H1 (cell line): ENCODE data around the gene LOC101059915.

ENCODE experiments used
- CTCF ChIA-PET: fragments of 300-600 bp; sonication (Branson Sonifier 250); formaldehyde crosslinking; loops from one replicate; lab custom pipeline; 2021; ENCODE audit not compliant: partially characterized antibody; lab: Charles Lee
- POLR2A ChIA-PET: fragments of 300-600 bp; sonication (Branson Sonifier 250); formaldehyde crosslinking; loops from one replicate; lab custom pipeline; 2021; ENCODE audit warnings: inconsistent platforms; ENCODE audit not compliant: partially characterized antibody; lab: Charles Lee
- DNase-seq, 2 experiments: peaks; one replicate each; pipeline versions ENCODE4 v3.0.0 to v3.0.0-alpha.2; 2010 to 2022; ENCODE audit warnings: low spot score in 2 of 2, low read depth in 1 of 2, mixed read lengths in 1 of 2
- FAIRE-seq: peaks from 2 replicates; lab custom pipeline; 2011; peaks lifted over from hg19 to GRCh38; lab: Jason Lieb, UNC
- H2AFZ ChIP-seq: 2 replicates; pipeline ENCODE4 v1.8.1; 2012; ENCODE audit warnings: low read length, inconsistent platforms
- H2AK5ac ChIP-seq: 2 replicates; pipeline ENCODE4 v1.6.1; 2013; ENCODE audit warnings: low read depth, low read length
- H2BK120ac ChIP-seq: replicated peaks from 2 replicates; pipeline ENCODE3; 2013; ENCODE audit warnings: low read depth, low read length, inconsistent platforms
- H2BK12ac ChIP-seq: 2 replicates; pipeline ENCODE4 v1.6.1; 2013; ENCODE audit warnings: low read depth, low read length
- H2BK15ac ChIP-seq: 2 replicates; pipeline ENCODE4 v1.6.1; 2013; ENCODE audit warnings: low read length
- H2BK20ac ChIP-seq: 2 replicates; pipeline ENCODE4 v1.6.1; 2013; ENCODE audit warnings: low read length
- H2BK5ac ChIP-seq: 2 replicates; pipeline ENCODE4 v1.6.1; 2013; ENCODE audit warnings: low read depth, low read length
- H3K14ac ChIP-seq: 2 replicates; pipeline ENCODE4 v1.6.1; 2013; ENCODE audit warnings: inconsistent platforms; ENCODE audit not compliant: insufficient read length
- H3K18ac ChIP-seq: 2 replicates; pipeline ENCODE4 v1.6.1; 2013; ENCODE audit warnings: low read length; ENCODE audit errors: extremely low read depth
- H3K23ac ChIP-seq: 2 replicates; pipeline ENCODE4 v1.6.1; 2013; ENCODE audit warnings: inconsistent platforms; ENCODE audit not compliant: insufficient read length
- H3K23me2 ChIP-seq: 2 replicates; pipeline ENCODE4 v1.6.1; 2013; ENCODE audit warnings: low read depth, low read length
- H3K27ac ChIP-seq: 2 replicates; pipeline ENCODE4 v1.6.1; 2011; ENCODE audit warnings: low read depth, low read length, inconsistent platforms
- H3K27me3 ChIP-seq, 4 experiments: replicated peaks in 1 of 4; 1 replicate in 1 of 4; 2 replicates in 3 of 4; pipeline versions ENCODE4 v1.6.1 to v1.8.1; 2011 to 2013; ENCODE audit warnings: low read length in 3 of 4, mild to moderate bottlenecking in 3 of 4, inconsistent platforms in 2 of 4, mixed read lengths in 2 of 4, moderate library complexity in 1 of 4; ENCODE audit not compliant: control insufficient read depth in 3 of 4, insufficient read depth in 3 of 4; ENCODE audit errors: extremely low read depth in 1 of 4
- H3K36me3 ChIP-seq, 4 experiments: 2 replicates each; pipeline versions ENCODE4 v1.6.1 to v1.8.1; 2011 to 2013; ENCODE audit warnings: mild to moderate bottlenecking in 4 of 4, low read length in 3 of 4, moderate library complexity in 2 of 4, control low read depth in 1 of 4, inconsistent platforms in 1 of 4; ENCODE audit not compliant: insufficient read depth in 4 of 4, control insufficient read depth in 2 of 4
- H3K4ac ChIP-seq: replicated peaks from 2 replicates; pipeline ENCODE3; 2013; ENCODE audit warnings: low read length, low read depth, mixed read lengths, inconsistent platforms; ENCODE audit not compliant: insufficient read length
- H3K4me1 ChIP-seq, 4 experiments: replicated peaks in 1 of 4; 1 replicate in 1 of 4; 2 replicates in 3 of 4; pipeline versions ENCODE4 v1.6.1 to v1.8.1; 2011 to 2013; ENCODE audit warnings: low read length in 3 of 4, inconsistent platforms in 2 of 4, mixed read lengths in 1 of 4; ENCODE audit not compliant: insufficient read depth in 4 of 4, control insufficient read depth in 3 of 4
- H3K4me2 ChIP-seq, 2 experiments: 2 replicates each; pipeline versions ENCODE4 v1.6.1 to v1.8.1; 2011 to 2013; ENCODE audit warnings: low read depth in 2 of 2, low read length in 2 of 2, control low read depth in 1 of 2, inconsistent platforms in 1 of 2, mild to moderate bottlenecking in 1 of 2; ENCODE audit not compliant: insufficient read depth in 1 of 2
- H3K4me3 ChIP-seq, 4 experiments: fragments of 200-600, 300-600 bp in 1 of 4; sonication (generic), shearing (Covaris generic), sonication (Bioruptor Twin) in 1 of 4; 2 replicates each; pipeline versions ENCODE4 v1.5.1 to v1.8.1; 2011 to 2016; ENCODE audit warnings: low read length in 4 of 4, low read depth in 3 of 4, control low read depth in 2 of 4, inconsistent platforms in 2 of 4, mild to moderate bottlenecking in 2 of 4, mixed read lengths in 1 of 4, moderate library complexity in 1 of 4; ENCODE audit not compliant: insufficient read depth in 2 of 4; ENCODE audit errors: extremely low read depth in 1 of 4
- H3K56ac ChIP-seq: replicated peaks from 2 replicates; pipeline ENCODE3; 2013; ENCODE audit warnings: low read depth, mild to moderate bottlenecking, mixed read lengths, low read length, inconsistent platforms; ENCODE audit not compliant: insufficient read length
- H3K79me1 ChIP-seq: 2 replicates; pipeline ENCODE4 v1.6.1; 2013; ENCODE audit warnings: low read depth, low read length, control low read depth
- H3K79me2 ChIP-seq, 2 experiments: 2 replicates each; pipeline versions ENCODE4 v1.6.1 to v1.8.1; 2012 to 2013; ENCODE audit warnings: low read length in 2 of 2, mild to moderate bottlenecking in 2 of 2, inconsistent platforms in 1 of 2; ENCODE audit not compliant: insufficient read depth in 2 of 2, control insufficient read depth in 1 of 2
- H3K9ac ChIP-seq, 4 experiments: replicated peaks in 1 of 4; 1 replicate in 1 of 4; 2 replicates in 3 of 4; pipeline versions ENCODE4 v1.6.1 to v1.8.1; 2011 to 2013; ENCODE audit warnings: low read depth in 3 of 4, low read length in 3 of 4, control low read depth in 2 of 4, mild to moderate bottlenecking in 2 of 4, moderate library complexity in 2 of 4, inconsistent platforms in 1 of 4; ENCODE audit errors: extremely low read depth in 1 of 4
- H3K9me3 ChIP-seq, 2 experiments: 2 replicates each; pipeline versions ENCODE4 v1.6.1 to v1.8.1; 2012 to 2013; ENCODE audit warnings: mild to moderate bottlenecking in 2 of 2, moderate library complexity in 2 of 2, control low read depth in 1 of 2, inconsistent platforms in 1 of 2, low read depth in 1 of 2, low read length in 1 of 2, mixed read lengths in 1 of 2; ENCODE audit not compliant: insufficient read depth in 2 of 2
- H4K20me1 ChIP-seq, 2 experiments: replicated peaks in 1 of 2; 2 replicates each; pipeline versions ENCODE3 to v1.8.1; 2011 to 2013; ENCODE audit warnings: inconsistent platforms in 2 of 2, low read length in 2 of 2, mild to moderate bottlenecking in 1 of 2; ENCODE audit not compliant: insufficient read depth in 2 of 2, control insufficient read depth in 1 of 2
- H4K5ac ChIP-seq: 2 replicates; pipeline ENCODE4 v1.6.1; 2013; ENCODE audit warnings: low read length, low read depth, mixed read lengths, inconsistent platforms; ENCODE audit not compliant: insufficient read length
- H4K8ac ChIP-seq: 2 replicates; pipeline ENCODE4 v1.8.0; 2013; ENCODE audit warnings: mild to moderate bottlenecking, moderate library complexity, low read length, inconsistent platforms; ENCODE audit not compliant: insufficient read depth; ENCODE audit errors: extremely low read depth
- H4K91ac ChIP-seq: replicated peaks from 2 replicates; pipeline ENCODE3; 2013; ENCODE audit warnings: low read length, mixed read lengths, inconsistent platforms; ENCODE audit not compliant: insufficient read length
- CTBP2 ChIP-seq: IDR thresholded peaks from 2 replicates; pipeline ENCODE4 v1.7.0; 2011; ENCODE audit warnings: borderline replicate concordance, mild to moderate bottlenecking, moderate library complexity, mixed read lengths, low read length; ENCODE audit not compliant: insufficient read depth, insufficient read length
- FOSL1 ChIP-seq: IDR thresholded peaks from 2 replicates; pipeline ENCODE4 v1.6.1; 2011; ENCODE audit warnings: mild to moderate bottlenecking, low read depth, low read length, moderate library complexity; ENCODE audit not compliant: insufficient read depth
- SIN3A ChIP-seq, 2 experiments: IDR thresholded peaks in 1 of 2; conservative IDR thresholded peaks in 1 of 2; 2 replicates each; pipeline ENCODE4 v1.6.1; 2011 to 2012; ENCODE audit warnings: low read length in 2 of 2, improper control_type of control experiment in 1 of 2, low read depth in 1 of 2, mild to moderate bottlenecking in 1 of 2
- whole genome bisulfite sequencing, 2 experiments: shearing (Covaris generic) in 1 of 2; methylation state at CpG; one replicate each; pipeline versions ENCODE4 v1.1.6 to v1.1.7; 2013 to 2015; ENCODE audit warnings: low lambda C conversion rate in 2 of 2, mixed read lengths in 2 of 2, inconsistent platforms in 1 of 2, low coverage in 1 of 2, missing lambda C conversion rate in 1 of 2; ENCODE audit not compliant: insufficient replicate concordance in 2 of 2, insufficient coverage in 1 of 2, insufficient read length in 1 of 2; ENCODE audit errors: extremely low coverage in 1 of 2, missing lambda C conversion rate in 1 of 2; 5-methylcytosine and 5-hydroxymethylcytosine counted together

The LOC101059915 gene

DNA sequence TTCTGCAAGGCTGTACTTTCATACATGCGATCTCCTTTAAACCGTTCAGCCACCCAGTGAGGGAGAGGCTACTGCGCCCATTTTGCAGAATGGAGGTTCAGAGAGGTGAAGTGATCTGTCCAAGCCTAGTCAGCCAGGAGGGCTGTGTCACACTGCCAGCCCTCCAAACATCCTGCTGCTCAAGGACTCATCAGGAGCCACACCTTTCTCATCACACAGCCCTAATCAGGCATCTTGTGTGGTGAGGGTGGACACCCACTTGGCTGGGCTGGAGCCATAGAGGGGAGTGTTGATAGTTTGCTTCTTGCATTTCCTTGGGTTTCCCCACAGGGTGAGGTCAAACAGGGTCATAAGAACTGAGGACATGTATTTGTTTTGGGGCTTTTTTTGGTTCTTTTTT lies 43.6 kb upstream of the LOC101059915 start:
- no peak for FAIRE-seq
- Histone ChIP-seq H3K9me3 (no peaks in the 10 kb centered on the region), H3K14ac (no peak overlapping the region), H2BK20ac (no peak overlapping the region), H3K4me1 (peaks cover 0 to 3% (median 0%) of the 10 kb centered on the region in 4 experiments; a peak in 1 of 7 replicates), H2AK5ac (no peak overlapping the region), H3K27me3 (no peaks in the 10 kb centered on the region), H3K23me2 (no peaks in the 10 kb centered on the region), H4K5ac (no peak overlapping the region), H3K79me2 (no peaks in the 10 kb centered on the region), H3K27ac (no peak overlapping the region), H2AFZ (no peak overlapping the region), H3K36me3 (no peaks in the 10 kb centered on the region), H4K20me1 (no peaks in the 10 kb centered on the region), H3K4me2 (no peak overlapping the region), H2BK15ac (no peak overlapping the region), H4K91ac (no peak overlapping the region), H2BK12ac (no peak overlapping the region), H3K79me1 (no peaks in the 10 kb centered on the region), H3K18ac (no peak overlapping the region), H3K4me3 (no peak overlapping the region), H4K8ac (no peak overlapping the region), H3K9ac (no peak overlapping the region), H3K23ac (no peak overlapping the region), H2BK5ac (no peak overlapping the region), H3K56ac (no peak overlapping the region), H2BK120ac (no peak overlapping the region), H3K4ac (no peak overlapping the region)
- ChIA-PET POLR2A (no interaction called here), CTCF (interaction anchor here (0.6 to 2.4 kb wide), 5 partner anchors 10 to 58 kb away, joined by 3 to 17 read pairs (median 5); no protein-coding TSS in a partner anchor)
- DNase-seq, result no peak
- WGBS, 2 experiments, result 100% methylated on average over 2 of the region's 3 CpGs; no CpG with 5 or more reads in 1 of the 2 experiments
- TF ChIP-seq FOSL1 (no peak), SIN3A (conservative IDR thresholded peaks at IDR 0.05 in 1 of 2, IDR thresholded peaks at IDR 0.05 in 1 of 2; ENCODE audit: low read depth in 1 of 2, low read length in 2 of 2) (no peak), CTBP2 (no peak)
